ENCODE measurements around the gene RSU1.

RSU1 gene

DNA sequence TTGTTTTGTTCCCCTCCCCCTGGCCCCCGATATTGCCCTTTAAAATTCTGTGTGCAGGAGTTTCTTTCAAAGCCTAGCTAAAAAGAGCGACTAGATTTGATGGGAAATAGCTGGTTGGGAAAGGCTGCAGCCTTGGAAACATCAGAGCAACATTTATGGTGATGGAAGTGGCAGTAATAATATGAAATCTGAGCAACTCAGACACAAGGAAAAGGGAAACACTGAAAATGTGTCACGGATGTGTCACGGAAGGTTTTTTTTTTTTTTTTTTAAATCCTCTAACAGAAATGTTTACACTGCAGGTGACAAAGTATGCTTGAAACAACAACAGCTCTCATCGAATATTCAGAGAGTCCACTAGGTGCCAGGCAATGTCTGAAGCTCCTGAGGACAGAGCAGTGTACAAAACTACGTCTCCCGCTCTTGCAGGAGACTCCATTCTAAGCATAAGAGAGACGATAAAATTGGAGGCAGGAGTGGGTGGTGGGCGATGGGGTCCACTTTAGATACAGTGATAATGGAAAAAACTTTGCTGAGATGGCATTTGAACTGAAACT lies 143.0 kb downstream of the RSU1 start:
- no peak for DNase-seq (ENCODE audit: low spot score)

DNA sequence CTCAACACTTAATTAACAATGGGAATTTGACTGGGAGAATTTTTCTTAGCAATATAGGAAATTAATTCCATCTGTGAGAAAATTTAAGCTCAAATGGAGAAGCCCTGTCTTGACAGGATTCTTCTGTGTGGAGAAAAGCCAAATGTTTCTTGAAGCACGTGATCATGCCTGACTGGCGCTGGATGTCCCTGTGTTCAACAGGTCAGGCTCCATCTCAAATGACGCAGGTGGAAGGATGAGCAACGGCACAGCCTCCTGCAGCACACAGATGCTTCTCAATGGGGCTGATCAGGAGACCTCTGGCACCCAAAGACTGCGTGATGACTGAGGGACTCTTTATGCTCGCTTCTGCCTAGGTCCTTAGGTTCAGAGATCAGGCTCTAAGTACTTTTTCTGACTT lies 143.8 kb downstream of the RSU1 start:
- DNase-seq (ENCODE audit: low spot score), result no peak

DNA sequence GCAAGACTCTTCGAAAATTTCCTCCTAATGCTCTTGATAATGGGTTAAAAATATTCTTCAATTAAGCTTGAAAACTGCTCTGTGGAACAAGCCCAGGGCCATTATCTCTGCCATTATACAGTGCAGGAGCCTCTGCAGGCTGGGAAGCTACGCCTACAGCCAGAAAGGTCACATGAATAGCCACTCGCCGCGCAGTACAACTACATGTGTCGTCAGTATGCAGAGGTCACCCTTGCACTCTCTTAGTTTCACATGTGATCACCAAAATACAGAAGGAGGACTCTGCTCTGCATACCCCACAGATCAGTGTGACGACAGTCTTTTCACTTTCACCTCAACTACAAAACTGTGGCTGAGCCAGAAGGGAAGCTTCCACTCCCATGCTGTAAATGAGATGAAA lies 153.8 kb downstream of the RSU1 start:
- DNase-seq (ENCODE audit: low spot score), result no peak

DNA sequence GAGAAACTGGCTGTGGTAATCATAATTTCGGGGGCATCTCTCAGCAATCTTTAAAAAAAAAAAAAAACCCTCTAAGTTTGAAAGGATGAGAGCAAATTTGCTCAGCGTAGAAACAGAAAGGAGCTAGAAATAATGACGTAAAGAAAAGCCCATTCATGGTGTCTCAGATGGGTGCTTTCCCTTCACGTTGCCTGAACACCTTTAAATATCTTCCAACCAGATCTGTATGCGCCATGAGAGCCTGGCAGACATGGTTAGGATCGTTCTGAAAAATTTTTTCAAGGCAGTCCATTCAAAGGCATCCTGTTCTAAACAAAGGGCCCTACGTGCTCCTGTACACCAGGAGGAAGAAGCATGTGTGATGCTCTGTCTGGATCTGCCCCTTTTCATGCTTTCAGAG lies 154.3 kb downstream of the RSU1 start:
- no peak for DNase-seq (ENCODE audit: low spot score)

DNA sequence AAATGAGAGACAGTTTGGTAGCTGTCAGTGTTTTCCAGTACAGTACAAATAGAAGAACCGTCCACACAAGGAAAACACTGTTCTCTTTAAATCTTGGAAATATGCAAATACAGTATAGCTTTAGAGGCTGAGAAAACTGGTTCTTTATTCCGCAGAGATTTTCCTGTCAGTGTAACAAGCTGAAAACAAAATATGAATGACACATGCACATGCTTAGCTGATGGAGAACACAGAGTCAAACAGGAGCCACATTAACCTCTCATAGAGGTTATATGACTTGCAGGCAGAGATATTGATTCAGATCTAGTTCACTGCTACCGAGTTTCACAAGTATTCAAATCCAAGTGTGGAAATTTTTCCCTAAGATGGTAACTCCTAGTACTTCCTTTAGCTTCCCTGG lies 160.3 kb downstream of the RSU1 start:
- DNase-seq (ENCODE audit: low spot score), result no peak

DNA sequence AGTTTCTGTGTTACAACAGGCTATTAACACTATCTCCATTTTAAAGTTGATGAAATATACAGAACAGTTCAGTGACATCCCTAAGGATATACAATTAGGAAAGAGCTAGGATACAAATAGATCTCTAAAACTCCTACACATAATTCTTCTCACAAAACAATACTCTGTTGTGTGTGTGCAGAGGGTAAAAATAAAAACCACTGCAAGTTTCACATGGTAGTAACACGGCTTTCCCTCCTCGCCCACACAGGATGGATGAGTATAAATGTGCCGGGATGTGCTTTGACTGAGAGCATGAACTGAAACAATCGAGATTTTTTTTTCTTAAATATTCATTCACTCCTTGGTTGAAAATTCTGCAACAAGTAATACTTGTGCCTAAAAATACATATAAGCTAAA lies 164.0 kb downstream of the RSU1 start:
- no peak for DNase-seq (ENCODE audit: low spot score)

DNA sequence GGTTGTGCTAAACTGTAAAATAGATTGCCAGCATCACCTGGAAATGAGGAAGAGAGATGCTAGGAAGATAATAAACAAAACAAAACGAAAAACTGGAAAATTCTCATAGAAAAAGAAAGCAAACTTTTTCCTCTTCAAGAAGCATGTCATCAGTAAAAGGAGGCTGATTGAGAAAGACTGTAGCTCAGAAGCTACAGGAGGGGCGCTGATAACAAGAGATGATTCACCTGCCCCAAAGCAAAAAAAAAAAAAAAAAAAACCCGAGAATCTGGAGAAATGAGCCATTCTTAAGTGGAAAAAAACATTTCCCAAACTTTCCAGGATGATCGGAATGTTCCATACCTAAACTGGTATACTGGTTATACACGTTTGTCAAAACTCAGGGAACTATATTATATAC lies 165.1 kb downstream of the RSU1 start:
- no peak for DNase-seq (ENCODE audit: low spot score)

DNA sequence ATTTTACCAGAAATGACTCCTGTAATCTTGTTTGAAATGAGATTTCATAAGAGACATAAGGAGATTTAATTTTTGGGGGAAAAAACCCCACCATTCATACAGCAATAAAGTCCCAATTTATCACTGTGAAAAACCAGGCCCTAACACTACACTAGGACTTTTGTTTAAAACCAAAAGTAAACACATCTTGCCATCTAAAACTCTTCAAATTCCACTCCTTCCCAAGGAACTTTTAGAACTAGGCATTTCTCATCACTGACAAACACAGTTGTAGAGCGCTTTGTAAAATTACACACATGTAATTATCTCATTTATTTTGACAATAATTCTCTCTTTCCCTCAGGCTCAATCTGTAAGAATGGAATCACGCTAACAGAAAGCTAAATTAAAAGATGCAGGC lies 167.5 kb downstream of the RSU1 start:
- no peak for DNase-seq (ENCODE audit: low spot score)

DNA sequence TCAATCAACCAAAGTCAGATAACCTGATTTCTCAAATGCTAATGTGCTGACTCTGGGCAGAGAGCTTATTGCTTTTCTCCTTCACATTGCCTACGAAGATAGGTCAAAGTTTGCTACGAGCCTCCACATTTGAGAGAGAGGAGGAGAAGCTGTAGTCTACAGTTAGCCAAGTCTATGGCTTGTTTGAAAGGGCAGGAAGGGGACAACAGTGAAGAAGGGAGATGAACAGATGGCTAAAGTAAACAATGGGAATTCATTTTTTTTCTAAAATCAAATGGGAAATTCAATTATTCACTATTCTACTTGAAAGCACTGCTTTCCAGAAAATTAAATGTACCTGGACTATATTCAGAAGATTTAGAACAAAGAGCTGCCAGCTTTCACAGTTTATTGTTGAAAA lies 168.9 kb downstream of the RSU1 start:
- no peak for DNase-seq (ENCODE audit: low spot score)

DNA sequence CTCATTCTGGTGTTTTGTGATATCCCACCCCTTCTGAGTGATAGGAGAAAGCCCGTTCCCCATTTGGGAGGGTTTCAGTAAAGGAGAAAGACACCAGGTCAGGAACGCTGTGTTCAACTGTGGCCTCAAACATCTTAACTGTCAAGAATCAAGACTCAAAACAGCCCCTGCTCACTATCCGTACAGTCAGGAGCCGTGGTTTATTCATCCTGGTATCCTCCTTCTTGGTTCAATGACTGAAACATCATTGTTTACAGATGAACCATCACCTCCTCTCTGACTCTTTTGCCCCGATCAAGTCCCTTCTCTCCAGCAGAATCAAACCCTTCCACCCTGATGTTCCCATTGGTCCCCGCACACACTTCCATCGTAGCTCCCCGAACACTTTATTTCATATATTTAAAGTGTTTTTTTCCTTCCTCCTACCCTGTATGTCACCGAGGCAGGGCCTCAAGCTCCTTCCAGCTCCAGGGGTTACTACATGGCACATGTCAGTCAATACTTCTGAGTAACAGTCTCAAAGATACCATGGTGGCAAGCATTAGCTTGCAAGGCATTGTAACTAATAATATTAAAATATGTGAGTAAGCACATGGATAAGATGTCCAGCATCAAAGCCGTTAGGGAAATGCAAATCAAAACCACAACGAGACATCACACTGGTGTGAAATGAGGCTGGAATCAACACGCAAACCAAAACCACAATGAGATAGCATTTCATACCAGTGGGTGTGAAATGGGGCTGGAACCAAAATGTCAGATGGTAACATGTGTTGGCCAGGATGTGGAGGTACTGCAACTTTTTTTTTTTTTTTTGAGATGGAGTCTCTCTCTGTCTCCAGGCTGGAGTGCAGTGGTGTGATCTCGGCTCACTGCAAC lies 170.8 kb downstream of the RSU1 start:
- DNase-seq (ENCODE audit: low spot score), result no peak

DNA sequence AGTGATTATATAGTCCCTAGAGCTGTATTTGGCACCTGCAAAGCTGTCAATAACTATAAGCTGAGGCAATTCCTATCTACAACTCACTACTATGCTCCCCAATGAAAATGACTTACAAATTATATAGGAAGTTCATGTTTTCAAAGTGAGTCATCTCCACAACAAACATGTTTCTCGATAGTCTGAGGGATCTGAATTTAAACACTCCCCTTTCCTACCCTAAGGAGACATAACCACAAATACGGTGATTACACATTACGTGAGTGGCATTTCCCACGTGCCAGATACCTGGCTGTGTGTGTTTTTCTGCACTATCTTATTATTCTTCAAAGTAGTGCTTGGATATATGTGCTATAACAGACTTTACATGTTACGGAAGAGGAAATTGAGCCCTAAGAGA lies 173.1 kb downstream of the RSU1 start:
- no peak for DNase-seq (ENCODE audit: low spot score)

DNA sequence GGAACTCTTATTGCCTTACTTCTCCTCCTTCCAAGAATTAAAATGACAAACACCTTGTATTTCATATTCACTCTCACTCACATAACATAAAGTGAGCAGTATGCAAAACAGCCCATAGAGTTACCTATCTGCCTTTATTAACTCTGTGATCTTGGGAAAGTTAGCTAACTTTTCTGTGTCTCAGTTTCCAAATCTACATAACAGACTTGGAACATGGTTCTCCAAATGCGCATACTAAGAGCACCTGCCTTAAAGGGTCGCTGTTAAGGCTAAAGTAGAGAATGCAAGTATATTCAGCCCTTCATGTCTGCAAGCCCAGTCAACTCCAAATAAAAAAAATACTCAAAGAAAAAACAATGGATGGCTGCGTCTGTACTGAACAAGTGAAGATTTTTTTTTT lies 173.7 kb downstream of the RSU1 start:
- no peak for DNase-seq (ENCODE audit: low spot score)

DNA sequence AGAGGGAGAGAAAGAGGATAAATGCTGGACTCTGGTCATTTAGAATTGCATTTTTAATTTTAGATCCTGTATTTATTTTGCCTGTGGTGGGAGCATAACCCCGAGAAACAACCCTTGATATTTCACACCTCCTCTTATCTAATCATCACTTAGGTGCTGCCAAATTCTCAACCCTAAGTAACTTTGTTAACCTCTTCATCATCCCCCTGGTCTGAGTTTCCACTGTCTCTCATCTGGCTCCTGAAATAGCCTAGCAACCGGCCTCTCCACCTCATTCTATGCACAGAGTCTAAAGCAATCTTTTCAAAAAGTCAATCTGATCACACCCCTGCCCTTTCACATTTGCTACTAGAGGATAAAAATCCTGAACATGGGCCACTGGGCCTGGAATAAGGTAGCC lies 177.1 kb downstream of the RSU1 start:
- no peak for DNase-seq (ENCODE audit: low spot score)

DNA sequence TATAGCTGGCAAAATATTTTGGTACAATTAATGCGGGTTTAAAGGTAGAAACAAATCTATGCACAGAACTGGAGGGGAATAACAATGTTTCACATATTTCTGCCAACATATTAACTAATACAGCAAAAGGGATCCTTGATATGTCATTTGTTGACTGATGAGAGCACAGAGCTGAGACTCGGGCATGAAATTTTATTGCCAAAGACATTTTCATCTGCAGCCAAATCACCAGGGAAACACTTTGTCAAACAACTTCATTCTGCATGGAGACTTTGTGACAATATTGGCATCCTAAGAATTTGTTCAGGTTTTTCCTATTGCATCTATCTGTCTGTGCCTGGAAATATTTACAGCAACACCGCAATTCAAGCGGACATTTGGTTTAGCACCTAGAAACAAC lies 177.8 kb downstream of the RSU1 start:
- DNase-seq (ENCODE audit: low spot score), result no peak

DNA sequence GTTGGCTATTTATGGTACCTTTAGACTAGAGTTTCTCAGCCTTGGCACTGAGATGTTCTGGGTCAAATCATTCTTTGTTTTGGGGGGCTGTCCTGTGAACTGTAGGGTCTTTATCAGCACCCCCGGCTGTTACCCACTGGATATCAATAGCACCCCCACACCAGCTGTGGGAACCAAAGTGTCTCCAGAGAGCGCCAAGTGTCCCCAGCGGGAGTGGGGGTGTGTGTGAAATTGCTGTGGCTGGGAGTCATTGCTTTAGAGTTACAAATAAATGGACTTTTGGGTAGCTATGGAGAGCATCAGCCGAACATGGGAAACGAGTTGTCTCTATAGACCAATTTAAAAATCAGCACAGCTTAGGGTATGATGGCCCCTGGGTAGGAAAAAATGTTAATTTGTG lies 184.2 kb downstream of the RSU1 start:
- DNase-seq (ENCODE audit: low spot score), result no peak

DNA sequence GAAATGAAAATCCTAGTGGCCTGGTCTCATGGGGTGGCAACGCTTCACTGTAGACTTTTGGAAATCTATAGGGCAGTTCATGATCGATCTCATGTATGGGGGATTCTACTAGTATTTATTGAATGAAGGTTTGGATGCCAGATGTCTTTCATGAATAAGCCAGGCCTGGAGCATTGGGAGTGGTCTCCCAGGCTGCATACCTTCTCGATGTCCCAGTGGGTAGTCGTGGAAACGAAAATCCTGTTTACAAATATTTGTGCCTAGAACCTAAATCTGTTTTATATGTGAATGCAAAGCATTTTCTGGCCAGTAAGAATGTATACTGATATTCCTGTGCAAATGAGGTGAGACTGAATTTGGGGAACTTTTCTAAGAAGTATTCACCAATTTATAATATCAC lies 190.5 kb downstream of the RSU1 start:
- no peak for DNase-seq (ENCODE audit: low spot score)

DNA sequence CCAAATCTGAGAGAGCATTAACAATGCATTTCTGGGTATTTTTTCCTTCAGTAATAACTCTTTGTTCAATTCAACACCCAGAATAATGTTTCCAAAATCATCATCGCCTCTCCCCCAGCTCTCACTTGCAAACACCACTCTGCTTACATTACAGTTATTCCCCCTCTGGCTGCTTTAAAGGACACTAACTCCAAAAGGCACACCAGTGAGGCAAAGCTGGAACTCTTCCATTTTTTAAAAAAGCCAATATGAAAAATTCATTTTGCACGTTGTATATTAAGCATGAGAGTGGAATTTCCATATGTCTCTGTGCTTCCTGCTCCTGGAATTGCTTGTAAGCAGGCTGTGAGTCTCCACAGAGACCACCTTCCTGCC lies 204.3 kb downstream of the RSU1 start:
- DNase-seq (ENCODE audit: low spot score), result no peak

DNA sequence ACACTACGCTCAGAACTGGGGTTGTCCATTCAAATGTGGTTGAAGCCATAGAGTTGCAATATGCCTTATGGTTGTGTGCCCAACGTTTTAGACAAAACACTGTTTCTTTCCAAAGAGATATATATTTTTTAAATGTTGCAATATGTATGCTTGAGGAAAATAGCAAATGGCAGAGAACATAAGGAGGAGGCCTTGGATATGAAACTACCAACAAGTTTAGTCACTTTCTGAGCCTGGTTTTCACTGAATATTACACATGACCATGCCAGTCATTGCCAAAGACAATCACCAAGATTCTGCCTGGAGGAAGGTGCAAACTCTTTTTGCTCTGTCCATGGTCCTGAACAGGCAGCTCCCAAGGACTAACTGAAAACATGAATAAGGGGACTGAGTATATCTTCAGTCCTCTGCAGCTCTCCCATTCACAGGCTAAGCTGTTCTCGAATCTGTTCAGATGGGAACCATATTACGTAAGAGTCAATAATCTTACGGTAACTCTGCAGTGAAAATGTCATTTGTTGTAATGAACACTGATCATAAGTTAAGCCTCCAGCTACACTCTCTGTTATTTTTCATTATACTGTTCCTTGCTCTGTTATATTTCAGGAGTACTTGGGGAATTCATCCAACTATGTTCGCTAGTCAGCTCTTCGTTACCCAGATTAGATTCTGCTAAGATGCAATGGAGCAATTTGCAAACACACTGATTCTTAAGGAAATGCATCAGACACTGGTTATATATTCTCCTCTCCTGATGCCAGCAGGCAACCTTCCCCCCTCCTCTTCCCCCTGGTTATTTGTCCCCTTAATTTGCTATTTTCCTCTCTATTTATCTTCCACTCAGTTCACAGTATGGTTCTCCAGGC lies 204.9 kb downstream of the RSU1 start:
- DNase-seq (ENCODE audit: low spot score), result peak; percentile 12

DNA sequence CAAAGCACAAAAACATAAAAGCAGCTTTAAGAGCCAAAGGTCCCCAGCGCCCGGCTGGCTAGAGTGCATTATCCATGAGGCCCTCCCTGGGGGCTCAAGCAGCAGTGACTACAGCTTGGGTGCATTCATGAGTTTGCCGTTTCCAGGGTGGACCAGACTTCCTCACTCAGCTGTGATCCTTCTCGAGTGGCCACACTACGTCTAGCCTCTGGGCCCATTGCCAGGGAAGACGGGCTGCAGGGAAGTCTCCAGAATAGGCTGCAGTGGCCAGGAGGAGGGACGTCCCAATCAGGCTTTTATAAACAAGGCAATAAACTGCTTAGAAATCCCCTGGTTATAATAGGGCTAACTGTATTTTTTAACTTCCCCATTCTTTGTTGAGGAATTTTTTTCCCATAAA lies 206.2 kb downstream of the RSU1 start:
- no peak for DNase-seq (ENCODE audit: low spot score)

DNA sequence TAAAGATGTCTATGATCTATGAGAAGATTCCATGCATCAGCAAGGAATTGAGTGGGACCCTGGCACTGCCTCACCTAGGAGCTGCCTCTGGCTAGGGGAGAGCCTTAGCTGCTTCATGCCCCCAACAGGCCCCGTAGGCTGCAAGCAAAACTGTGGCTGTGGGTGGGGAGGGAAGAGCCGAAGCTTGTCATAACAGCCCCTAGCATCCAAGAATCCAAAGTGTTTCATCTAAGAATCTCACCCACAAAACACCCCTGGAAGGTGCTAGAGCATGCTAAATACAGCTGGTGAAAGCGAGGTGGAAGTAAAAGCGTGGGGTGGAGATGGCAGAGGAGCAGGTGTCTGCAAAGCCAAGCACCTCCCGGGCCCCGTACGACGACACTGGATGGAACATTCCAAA lies 208.0 kb downstream of the RSU1 start:
- DNase-seq (ENCODE audit: low spot score), result no peak

DNA sequence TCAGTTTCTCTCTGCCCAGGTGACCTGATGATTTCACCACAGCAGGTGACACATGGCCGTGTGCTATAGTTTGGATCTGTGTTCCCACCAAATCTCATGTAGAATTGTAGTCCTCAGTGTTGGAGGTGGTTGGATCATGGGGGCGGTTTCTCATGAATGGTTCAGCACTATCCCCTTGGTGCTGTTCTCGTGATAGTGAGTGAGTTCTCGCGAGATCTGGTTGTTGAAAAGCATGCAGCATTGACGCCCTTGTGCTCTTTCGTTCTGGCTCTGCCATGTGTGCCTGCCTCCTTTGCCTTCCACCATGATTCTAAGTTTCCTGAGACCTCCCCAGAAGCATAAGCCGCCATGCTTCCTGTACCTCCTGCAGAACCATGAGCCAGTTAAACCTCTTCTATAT lies 210.3 kb downstream of the RSU1 start:
- no peak for DNase-seq (ENCODE audit: low spot score)

DNA sequence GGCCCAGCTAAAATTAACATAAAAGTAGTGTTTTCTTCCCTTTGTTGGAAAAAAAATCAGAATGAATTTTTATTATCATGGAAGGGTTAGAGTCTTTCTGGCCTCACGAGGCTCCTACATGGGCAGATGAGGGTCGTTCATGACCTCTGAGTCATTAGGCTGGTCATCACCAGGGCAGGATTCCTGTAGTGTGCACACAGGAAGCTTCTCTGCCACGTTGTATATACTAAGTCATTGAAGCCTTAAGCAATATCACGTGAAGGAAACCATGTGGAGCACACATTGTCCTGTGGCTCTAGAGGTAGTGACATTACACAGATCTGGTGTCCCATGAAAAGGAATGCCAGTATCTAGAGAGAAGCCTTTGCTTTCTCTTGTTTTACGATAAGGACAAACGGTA lies 210.8 kb downstream of the RSU1 start:
- no peak for DNase-seq (ENCODE audit: low spot score)

DNA sequence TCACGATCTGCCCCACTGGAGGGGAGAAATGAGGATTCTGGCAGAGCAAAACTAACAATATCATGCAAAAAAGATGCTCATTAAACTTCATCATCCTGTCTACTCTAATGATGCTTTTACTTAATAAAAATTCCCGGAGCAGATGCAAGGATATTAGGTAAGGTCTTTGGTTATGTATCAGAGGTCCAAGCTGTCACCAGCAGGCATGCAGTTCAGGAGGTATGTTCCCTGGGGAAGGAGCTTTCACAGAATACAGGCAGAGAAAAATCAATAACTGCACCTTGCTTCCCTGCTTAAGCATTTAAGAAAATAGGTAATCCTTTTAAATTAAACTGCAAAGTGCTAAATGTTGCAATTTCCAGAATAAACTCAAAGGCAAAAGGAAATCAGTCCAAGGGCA lies 213.9 kb downstream of the RSU1 start:
- DNase-seq (ENCODE audit: low spot score), result no peak

All from CD4-positive, alpha-beta T cell treated with Interleukin-2 at 100 ng/mL for 4 hours (primary cell).